WTC11 (cell line): Measurements from ENCODE around the gene KIF21B. TPM values are rescaled to one million over a fixed set of nuclear protein-coding genes. Genes with fewer than 3 reads are reported as not detected.

ENCODE experiments used
- ATAC-seq: fragments of 200-7000 bp; cut with Tn5 transposase; 2 replicates; pipeline ENCODE4 v1.10.0; 2021; ENCODE audit warnings: mild to moderate bottlenecking, moderate library complexity
- CTCF ChIA-PET: fragments of 300-600 bp; sonication (Branson Sonifier 250); formaldehyde crosslinking; loops from one replicate; lab custom pipeline; 2021; ENCODE audit warnings: antibody characterized with exemption; lab: Charles Lee
- POLR2A ChIA-PET: fragments of 350-600 bp; sonication (Branson Sonifier 250); formaldehyde crosslinking; loops from one replicate; lab custom pipeline; 2021; ENCODE audit warnings: antibody characterized with exemption; lab: Charles Lee
- DNase-seq: peaks from one replicate; pipeline ENCODE4 v3.0.0; 2021; ENCODE audit warnings: low spot score
- H3K27ac Mint-ChIP-seq: 2 replicates; pipeline ENCODE4 v1.8.0; 2021; ENCODE audit warnings: mixed read lengths
- H3K27me3 Mint-ChIP-seq: 2 replicates; pipeline ENCODE4 v1.8.0; 2021; ENCODE audit warnings: low read depth, mild to moderate bottlenecking, moderate library complexity, mixed read lengths
- H3K36me3 Mint-ChIP-seq: 2 replicates; pipeline ENCODE4 v1.8.0; 2021; ENCODE audit warnings: mixed read lengths
- H3K4me1 Mint-ChIP-seq: 2 replicates; pipeline ENCODE4 v1.8.0; 2022; ENCODE audit warnings: mixed read lengths
- H3K4me3 Mint-ChIP-seq: 2 replicates; pipeline ENCODE4 v1.8.0; 2021; ENCODE audit warnings: mild to moderate bottlenecking, moderate library complexity, mixed read lengths
- H3K9me3 Mint-ChIP-seq: 2 replicates; pipeline ENCODE4 v1.8.0; 2021; ENCODE audit warnings: mixed read lengths
- AR ChIP-seq: fragments of 250-450 bp; sonication (Bioruptor Pico); IDR thresholded peaks from 2 replicates; pipeline ENCODE4 v1.9.0; 2021; ENCODE audit warnings: mild to moderate bottlenecking
- CDX4 ChIP-seq: fragments of 250-450 bp; sonication (Bioruptor Pico); IDR thresholded peaks from 2 replicates; pipeline ENCODE4 v1.9.0; 2021; ENCODE audit warnings: moderate library complexity, mild to moderate bottlenecking, inconsistent platforms, borderline replicate concordance
- EMX1 ChIP-seq: fragments of 250-450 bp; sonication (Bioruptor Pico); IDR thresholded peaks from 2 replicates; pipeline ENCODE4 v1.8.0; 2021; ENCODE audit warnings: mild to moderate bottlenecking
- FOXJ3 ChIP-seq: sonication (generic); formaldehyde crosslinking; IDR thresholded peaks from 2 replicates; pipeline ENCODE4 v1.9.0; 2021; ENCODE audit warnings: missing genetic modification reagents, mild to moderate bottlenecking, borderline replicate concordance
- GABPB1 ChIP-seq: sonication (generic); formaldehyde crosslinking; IDR thresholded peaks from 2 replicates; pipeline ENCODE4 v1.8.1; 2023; ENCODE audit warnings: mild to moderate bottlenecking, missing genetic modification reagents
- HMGA2 ChIP-seq: fragments of 250-450 bp; sonication (Bioruptor Pico); IDR thresholded peaks from 2 replicates; pipeline ENCODE4 v1.4.0; 2021; ENCODE audit warnings: mild to moderate bottlenecking, moderate library complexity
- IRF1 ChIP-seq: sonication (generic); formaldehyde crosslinking; IDR thresholded peaks from 2 replicates; pipeline ENCODE4 v1.8.0; 2023; ENCODE audit warnings: missing genetic modification reagents
- IRF2 ChIP-seq: sonication (generic); formaldehyde crosslinking; IDR thresholded peaks from 2 replicates; pipeline ENCODE4 v1.8.0; 2022; ENCODE audit warnings: low read depth, missing genetic modification reagents, borderline replicate concordance
- JUN ChIP-seq: sonication (generic); formaldehyde crosslinking; IDR thresholded peaks from 2 replicates; pipeline ENCODE4 v1.8.0; 2023; ENCODE audit warnings: mild to moderate bottlenecking, missing genetic modification reagents
- KAT7 ChIP-seq: sonication (generic); formaldehyde crosslinking; IDR thresholded peaks from 2 replicates; pipeline ENCODE4 v1.8.1; 2023; ENCODE audit warnings: missing genetic modification reagents, mild to moderate bottlenecking, borderline replicate concordance
- MAX ChIP-seq: sonication (generic); formaldehyde crosslinking; IDR thresholded peaks from 2 replicates; pipeline ENCODE4 v1.8.0; 2022; ENCODE audit warnings: mild to moderate bottlenecking, missing genetic modification reagents
- MYBL2 ChIP-seq: sonication (generic); formaldehyde crosslinking; IDR thresholded peaks from 2 replicates; pipeline ENCODE4 v1.8.1; 2023; ENCODE audit warnings: mild to moderate bottlenecking, moderate library complexity, missing genetic modification reagents
- NFE2L1 ChIP-seq: sonication (generic); formaldehyde crosslinking; IDR thresholded peaks from 2 replicates; pipeline ENCODE4 v1.8.1; 2023; ENCODE audit warnings: missing genetic modification reagents
- PRRX2 ChIP-seq: fragments of 250-450 bp; sonication (Bioruptor Pico); IDR thresholded peaks from 2 replicates; pipeline ENCODE4 v1.8.0; 2021; ENCODE audit warnings: mild to moderate bottlenecking
- SP1 ChIP-seq: sonication (generic); formaldehyde crosslinking; conservative IDR thresholded peaks from 2 replicates; pipeline ENCODE4 v1.8.1; 2022; ENCODE audit warnings: missing genetic modification reagents
- ZBTB43 ChIP-seq: sonication (generic); formaldehyde crosslinking; IDR thresholded peaks from 2 replicates; pipeline ENCODE4 v1.8.1; 2023; ENCODE audit warnings: mild to moderate bottlenecking, missing genetic modification reagents
- ZNF317 ChIP-seq: sonication (generic); formaldehyde crosslinking; IDR thresholded peaks from 2 replicates; pipeline ENCODE4 v1.8.1; 2023; ENCODE audit warnings: low read depth, mild to moderate bottlenecking, moderate library complexity, missing genetic modification reagents, borderline replicate concordance
- total RNA-seq: library from RNA; stranded (reverse); gene quantifications from 3 replicates; pipeline ENCODE4 v1.2.3, GENCODE V29; 2021
- TF ChIP-seq, protein P1 (sequence below): sonication (generic); formaldehyde crosslinking; IDR thresholded peaks from 2 replicates; pipeline ENCODE4 v1.8.1; 2022; ENCODE audit warnings: mild to moderate bottlenecking, missing genetic modification reagents, moderate library complexity, borderline replicate concordance
- TF ChIP-seq, protein P2 (sequence below): sonication (generic); formaldehyde crosslinking; IDR thresholded peaks from 2 replicates; pipeline ENCODE4 v1.8.1; 2023; ENCODE audit warnings: mild to moderate bottlenecking, missing genetic modification reagents, moderate library complexity
- TF ChIP-seq, protein P3 (sequence below): sonication (generic); formaldehyde crosslinking; IDR thresholded peaks from 2 replicates; pipeline ENCODE4 v1.8.0; 2022; ENCODE audit warnings: mild to moderate bottlenecking, missing genetic modification reagents

Gene KIF21B
- total RNA-seq, 1 experiment from 2014 or later: 19.4 TPM

DNA sequence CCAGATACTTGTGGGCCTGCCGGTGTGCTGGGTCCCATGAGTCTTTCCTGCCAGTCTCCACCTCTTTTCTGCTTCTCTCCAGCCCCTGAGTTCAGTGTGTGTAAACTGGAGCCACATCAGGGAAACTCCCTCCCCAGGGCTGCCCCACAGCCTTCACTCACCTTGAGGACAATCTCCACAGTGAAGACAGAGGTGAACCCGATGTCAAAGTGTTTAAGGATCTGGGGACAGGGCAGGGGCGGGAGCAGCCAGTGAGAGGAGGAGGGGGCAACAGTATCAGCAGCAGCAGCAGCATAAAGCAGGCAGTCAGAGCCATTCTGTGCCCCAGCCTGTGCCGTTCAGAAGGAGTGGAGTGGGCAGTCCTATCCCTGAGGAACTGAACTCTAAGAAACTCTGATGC lies 45.5 kb upstream of the KIF21B start:
- DNase-seq (no peak), ATAC-seq (peak; percentile 28)
- H3K27ac Mint-ChIP-seq: no peak overlapping the region; the same call in 1 of the 2 replicates
- H3K36me3 Mint-ChIP-seq: no peaks in the 10 kb centered on the region
- H3K27me3 Mint-ChIP-seq: no peaks in the 10 kb centered on the region
- ChIA-PET CTCF (interaction anchor here (2.3 to 2.8 kb wide), 2 partner anchors 50 to 90 kb away, joined by 8 to 15 read pairs; no protein-coding TSS in a partner anchor), POLR2A (no interaction called here)
- peaks cover 10% of the 10 kb centered on the region for H3K4me1 Mint-ChIP-seq
- no peak overlapping the region for H3K4me3 Mint-ChIP-seq
- no peak for TF ChIP-seq KAT7
- no peak for TF ChIP-seq MYBL2
- no peak for TF ChIP-seq FOXJ3 (CRISPR knock-in tag)
- no peak for TF ChIP-seq EMX1 (CRISPR knock-in tag)
- TF ChIP-seq IRF2: no peak
- TF ChIP-seq JUN (CRISPR knock-in tag): no peak
- TF ChIP-seq CDX4: no peak
- TF ChIP-seq, protein P1, sequence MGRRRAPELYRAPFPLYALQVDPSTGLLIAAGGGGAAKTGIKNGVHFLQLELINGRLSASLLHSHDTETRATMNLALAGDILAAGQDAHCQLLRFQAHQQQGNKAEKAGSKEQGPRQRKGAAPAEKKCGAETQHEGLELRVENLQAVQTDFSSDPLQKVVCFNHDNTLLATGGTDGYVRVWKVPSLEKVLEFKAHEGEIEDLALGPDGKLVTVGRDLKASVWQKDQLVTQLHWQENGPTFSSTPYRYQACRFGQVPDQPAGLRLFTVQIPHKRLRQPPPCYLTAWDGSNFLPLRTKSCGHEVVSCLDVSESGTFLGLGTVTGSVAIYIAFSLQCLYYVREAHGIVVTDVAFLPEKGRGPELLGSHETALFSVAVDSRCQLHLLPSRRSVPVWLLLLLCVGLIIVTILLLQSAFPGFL (CRISPR knock-in tag): no peak
- no peak for TF ChIP-seq PRRX2
- TF ChIP-seq HMGA2 (CRISPR knock-in tag): no peak
- TF ChIP-seq ZBTB43 (CRISPR knock-in tag): no peak
- no peak for TF ChIP-seq GABPB1 (CRISPR knock-in tag)
- no peak for TF ChIP-seq ZNF317 (CRISPR knock-in tag)
- TF ChIP-seq, protein P2, sequence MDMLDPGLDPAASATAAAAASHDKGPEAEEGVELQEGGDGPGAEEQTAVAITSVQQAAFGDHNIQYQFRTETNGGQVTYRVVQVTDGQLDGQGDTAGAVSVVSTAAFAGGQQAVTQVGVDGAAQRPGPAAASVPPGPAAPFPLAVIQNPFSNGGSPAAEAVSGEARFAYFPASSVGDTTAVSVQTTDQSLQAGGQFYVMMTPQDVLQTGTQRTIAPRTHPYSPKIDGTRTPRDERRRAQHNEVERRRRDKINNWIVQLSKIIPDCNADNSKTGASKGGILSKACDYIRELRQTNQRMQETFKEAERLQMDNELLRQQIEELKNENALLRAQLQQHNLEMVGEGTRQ: no peak
- H3K9me3 Mint-ChIP-seq: no peaks in the 10 kb centered on the region

DNA sequence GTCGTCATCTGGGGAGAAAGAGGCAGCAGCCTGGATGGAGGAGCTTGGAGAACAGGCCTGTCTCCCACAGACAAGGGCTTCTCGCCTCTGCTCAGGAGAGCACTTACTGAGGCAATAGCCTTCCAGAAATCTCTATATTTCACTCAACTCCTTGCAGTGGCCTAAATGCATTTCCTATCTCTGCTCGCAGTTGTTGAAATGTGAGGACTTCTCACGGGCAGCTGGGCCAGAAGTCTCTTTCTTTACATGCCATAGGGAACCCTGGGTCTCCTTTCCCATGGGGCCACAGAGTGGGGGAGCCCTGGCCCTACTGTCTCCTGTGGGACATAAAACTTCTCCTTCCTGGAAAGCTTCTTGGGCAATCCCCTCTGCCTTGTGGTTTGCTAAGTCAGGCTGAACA lies 43.5 kb upstream of the KIF21B start:
- ATAC-seq: no peak
- no peaks in the 10 kb centered on the region for H3K27me3 Mint-ChIP-seq
- CTCF ChIA-PET: interaction anchor here (0.7 to 2.3 kb wide), 4 partner anchors 52 to 88 kb away, joined by 3 to 10 read pairs (median 6); no protein-coding TSS in a partner anchor

More for the DNA sequence above, 43.5 kb upstream of the KIF21B start:
- no peak overlapping the region for H3K4me3 Mint-ChIP-seq
- no peaks in the 10 kb centered on the region for H3K36me3 Mint-ChIP-seq
- TF ChIP-seq MAX (no peak), IRF2 (no peak), AR (CRISPR knock-in tag) (no peak), ZBTB43 (CRISPR knock-in tag) (no peak), SP1 (CRISPR knock-in tag) (no peak), NFE2L1 (CRISPR knock-in tag) (no peak), IRF1 (no peak)
- TF ChIP-seq, protein P3, sequence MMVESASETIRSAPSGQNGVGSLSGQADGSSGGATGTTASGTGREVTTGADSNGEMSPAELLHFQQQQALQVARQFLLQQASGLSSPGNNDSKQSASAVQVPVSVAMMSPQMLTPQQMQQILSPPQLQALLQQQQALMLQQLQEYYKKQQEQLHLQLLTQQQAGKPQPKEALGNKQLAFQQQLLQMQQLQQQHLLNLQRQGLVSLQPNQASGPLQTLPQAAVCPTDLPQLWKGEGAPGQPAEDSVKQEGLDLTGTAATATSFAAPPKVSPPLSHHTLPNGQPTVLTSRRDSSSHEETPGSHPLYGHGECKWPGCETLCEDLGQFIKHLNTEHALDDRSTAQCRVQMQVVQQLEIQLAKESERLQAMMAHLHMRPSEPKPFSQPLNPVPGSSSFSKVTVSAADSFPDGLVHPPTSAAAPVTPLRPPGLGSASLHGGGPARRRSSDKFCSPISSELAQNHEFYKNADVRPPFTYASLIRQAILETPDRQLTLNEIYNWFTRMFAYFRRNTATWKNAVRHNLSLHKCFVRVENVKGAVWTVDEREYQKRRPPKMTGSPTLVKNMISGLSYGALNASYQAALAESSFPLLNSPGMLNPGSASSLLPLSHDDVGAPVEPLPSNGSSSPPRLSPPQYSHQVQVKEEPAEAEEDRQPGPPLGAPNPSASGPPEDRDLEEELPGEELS: no peak
- TF ChIP-seq, all 79 proteins: peak for 0
- DNase-seq: no peak
- H3K9me3 Mint-ChIP-seq: no peaks in the 10 kb centered on the region
- POLR2A ChIA-PET: no interaction called here
- H3K27ac Mint-ChIP-seq: no peak overlapping the region
- peaks cover 14% of the 10 kb centered on the region for H3K4me1 Mint-ChIP-seq
